Upper lobe of left lung (tissue), 4 donors: ENCODE data around the gene RIC8B.

ENCODE experiments used
- CTCF ChIP-seq, 6 experiments: fragments of 450-650 bp in 4 of 6; fragments of 200-600 bp in 2 of 6; sonication (generic) in 2 of 6; IDR thresholded peaks; one replicate each; pipeline ENCODE4 v1.5.1; 2016 to 2019; ENCODE audit warnings: antibody characterized with exemption in 6 of 6
- EP300 ChIP-seq, 4 donors: sonication (generic); formaldehyde crosslinking; IDR thresholded peaks; one replicate each; pipeline ENCODE4 v1.5.1; 2017; ENCODE audit warnings: antibody characterized with exemption in 4 of 4, control low read depth in 2 of 4
- POLR2A ChIP-seq, 4 donors: fragments of 450-650 bp; IDR thresholded peaks; one replicate each; pipeline ENCODE4 v1.5.1; 2016 to 2017; ENCODE audit warnings: antibody characterized with exemption in 4 of 4, mild to moderate bottlenecking in 2 of 4
- POLR2AphosphoS5 ChIP-seq, 2 donors: sonication (generic); formaldehyde crosslinking; IDR thresholded peaks; one replicate each; pipeline ENCODE4 v1.5.1; 2017; ENCODE audit warnings: antibody characterized with exemption in 2 of 2

- TF ChIP-seq CTCF (IDR thresholded peaks at IDR 0.05) (no peak), EP300 (IDR thresholded peaks at IDR 0.05) (no peak), POLR2AphosphoS5 (IDR thresholded peaks at IDR 0.05) (no peak), POLR2A (IDR thresholded peaks at IDR 0.05) (no peak)
Measured at GRCh38 chr12:106866426-106867080, 92.1 kb downstream of the RIC8B start.
